ENCODE data around the gene NPLOC4. TPM values are rescaled to one million over a fixed set of nuclear protein-coding genes. Genes with fewer than 3 reads are reported as not detected.
A peak's percentile ranks its signal among the peaks of the same experiment; 100 is the strongest.

NPLOC4 gene
- total RNA-seq, 2 donors from 2014 or later = 101 to 103 TPM

DNA sequence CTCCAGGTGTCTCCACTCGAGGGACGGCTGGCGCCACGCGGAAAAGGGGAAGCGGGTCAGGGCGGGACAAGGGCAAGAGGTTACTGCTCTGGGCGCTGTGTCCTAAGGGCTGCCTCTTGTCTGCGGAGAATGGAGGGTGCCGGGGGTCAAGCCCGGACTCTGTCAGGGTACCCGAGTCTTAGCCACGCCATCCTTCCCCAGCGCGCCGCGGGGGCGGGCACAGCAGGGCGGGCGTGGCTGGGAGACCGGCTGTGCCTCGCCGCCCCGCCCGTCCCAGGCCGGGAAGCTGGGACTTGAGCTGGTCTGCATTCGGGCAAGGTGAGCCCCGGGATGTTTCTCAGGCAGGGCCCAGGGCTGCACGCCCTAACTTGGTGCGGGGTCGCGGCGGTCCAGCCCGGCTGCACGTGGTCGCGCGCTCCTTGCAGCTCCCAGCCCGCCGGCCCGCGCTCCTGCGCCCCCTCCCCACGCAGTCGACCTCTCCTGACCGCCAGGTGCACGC lies 118.1 kb downstream of the NPLOC4 start:
- H3K36me3 Mint-ChIP-seq (ENCODE audit: low read depth) = no peaks in the 10 kb centered on the region
- no peaks in the 10 kb centered on the region for H3K27me3 Mint-ChIP-seq
- no peak overlapping the region for H3K27ac Mint-ChIP-seq
- H3K9me3 Mint-ChIP-seq = no peaks in the 10 kb centered on the region
- peak; percentile 25 for ATAC-seq (replicated peaks)
- H3K4me1 Mint-ChIP-seq = peaks cover 4% of the 10 kb centered on the region
- no peak overlapping the region for H3K4me3 Mint-ChIP-seq

DNA sequence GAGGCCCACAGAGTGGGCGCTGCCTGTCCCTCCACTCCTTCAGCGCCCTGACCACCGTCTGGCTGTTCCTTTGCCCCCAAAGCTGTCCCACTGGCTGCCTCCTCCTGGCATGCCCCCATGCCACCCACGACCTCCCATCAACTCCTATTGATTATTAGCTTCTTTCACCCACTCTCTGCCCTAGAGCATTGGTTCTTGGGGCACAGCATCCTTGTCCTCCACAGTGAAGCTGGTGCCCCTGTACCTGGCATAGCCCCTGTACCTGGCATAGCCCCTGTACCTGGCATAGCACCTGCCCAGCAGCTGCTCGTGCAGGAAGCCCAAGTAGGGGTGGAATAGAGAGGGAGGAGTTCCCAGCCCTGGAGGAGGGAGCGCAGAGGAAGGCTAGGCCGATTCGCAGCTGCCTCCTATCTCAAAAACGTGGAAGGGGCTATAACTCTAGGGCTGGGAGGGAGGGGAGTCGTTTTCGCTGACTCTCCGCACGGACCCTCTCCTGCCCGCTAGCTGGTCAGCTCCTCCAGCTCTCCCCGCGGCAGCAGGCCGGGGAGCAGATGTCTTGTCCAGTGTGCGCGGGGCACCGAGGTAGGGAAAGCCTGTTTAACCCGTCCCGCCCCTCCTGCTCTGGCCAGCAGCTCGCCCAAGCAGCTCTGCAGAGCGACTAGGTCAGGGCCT lies 118.7 kb downstream of the NPLOC4 start:
- Mint-ChIP-seq H3K27ac (peak overlapping the region; percentile 23), H3K27me3 (no peaks in the 10 kb centered on the region), H3K4me3 (peak overlapping the region; percentile 40), H3K4me1 (peaks cover 4% of the 10 kb centered on the region), H3K36me3 (ENCODE audit: low read depth) (peaks cover 5% of the 10 kb centered on the region), H3K9me3 (no peaks in the 10 kb centered on the region)
- ATAC-seq (replicated peaks) = no peak

DNA sequence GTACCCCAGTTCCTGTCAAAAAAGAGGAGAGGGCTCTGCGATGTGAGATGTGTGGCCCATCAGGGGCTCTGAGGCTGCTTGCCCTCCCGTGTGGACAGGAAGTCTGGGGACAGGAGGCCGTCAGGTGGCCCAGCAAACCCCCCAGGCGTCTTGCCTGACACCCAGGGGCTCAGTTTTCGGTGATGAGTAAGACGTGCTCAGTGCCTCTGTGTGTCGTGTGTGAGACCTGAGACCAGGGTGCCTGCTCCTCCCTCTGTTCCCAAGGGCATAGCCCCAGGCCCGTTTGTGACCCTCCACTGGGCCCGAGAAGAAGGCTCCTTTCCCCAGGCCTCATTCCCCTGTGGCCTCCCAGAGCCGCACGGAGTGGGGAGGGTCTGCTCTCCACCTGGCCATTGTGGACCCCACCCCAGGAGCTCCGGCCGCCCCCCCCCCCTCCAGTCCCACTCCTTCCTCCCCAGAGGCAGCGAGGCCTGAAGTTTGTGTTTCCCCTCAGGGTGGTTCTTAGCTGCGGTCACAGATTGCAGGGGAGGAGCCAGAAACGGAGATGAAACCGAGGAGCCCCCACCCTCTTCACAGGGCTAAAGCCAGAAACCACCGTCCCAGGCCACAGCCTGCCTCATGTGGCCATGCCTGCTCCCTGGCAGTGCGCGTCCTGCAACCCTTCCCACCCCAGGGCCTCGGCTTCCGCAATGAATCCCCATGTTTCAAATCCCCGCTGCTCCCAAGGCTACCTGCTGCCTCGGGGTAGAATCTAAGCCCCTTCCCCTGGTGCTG lies 119.4 kb downstream of the NPLOC4 start:
- peak overlapping the region; percentile 23 for H3K27ac Mint-ChIP-seq
- H3K4me3 Mint-ChIP-seq = peak overlapping the region; percentile 40
- H3K9me3 Mint-ChIP-seq = no peaks in the 10 kb centered on the region
- no peaks in the 10 kb centered on the region for H3K27me3 Mint-ChIP-seq
- ATAC-seq (replicated peaks) = no peak
- H3K4me1 Mint-ChIP-seq = peaks cover 4% of the 10 kb centered on the region
- peaks cover 7% of the 10 kb centered on the region for H3K36me3 Mint-ChIP-seq (ENCODE audit: low read depth)

DNA sequence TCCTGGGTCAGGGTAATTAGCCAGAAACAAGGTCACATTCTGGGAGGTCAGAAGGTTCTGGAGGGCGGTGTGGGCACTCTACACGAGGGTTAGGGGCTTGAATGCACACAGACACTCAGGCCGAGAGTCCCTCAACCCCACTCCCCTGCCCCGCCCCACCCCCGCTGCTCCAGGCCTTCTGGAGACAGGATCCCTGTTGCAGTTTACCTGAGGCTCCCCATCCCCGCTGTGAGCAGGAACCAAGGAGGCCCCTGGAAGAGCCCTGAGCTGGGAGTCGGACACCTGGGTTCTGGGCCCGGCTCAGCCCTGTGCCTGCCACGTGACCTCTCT lies 119.9 kb downstream of the NPLOC4 start:
- H3K4me3 Mint-ChIP-seq = peak overlapping the region; percentile 86
- peaks cover 12% of the 10 kb centered on the region for H3K36me3 Mint-ChIP-seq (ENCODE audit: low read depth)
- no peak for ATAC-seq (replicated peaks)
- H3K27ac Mint-ChIP-seq = peak overlapping the region; percentile 41
- peaks cover 4% of the 10 kb centered on the region for H3K4me1 Mint-ChIP-seq
- no peaks in the 10 kb centered on the region for H3K27me3 Mint-ChIP-seq
- H3K9me3 Mint-ChIP-seq = no peaks in the 10 kb centered on the region

DNA sequence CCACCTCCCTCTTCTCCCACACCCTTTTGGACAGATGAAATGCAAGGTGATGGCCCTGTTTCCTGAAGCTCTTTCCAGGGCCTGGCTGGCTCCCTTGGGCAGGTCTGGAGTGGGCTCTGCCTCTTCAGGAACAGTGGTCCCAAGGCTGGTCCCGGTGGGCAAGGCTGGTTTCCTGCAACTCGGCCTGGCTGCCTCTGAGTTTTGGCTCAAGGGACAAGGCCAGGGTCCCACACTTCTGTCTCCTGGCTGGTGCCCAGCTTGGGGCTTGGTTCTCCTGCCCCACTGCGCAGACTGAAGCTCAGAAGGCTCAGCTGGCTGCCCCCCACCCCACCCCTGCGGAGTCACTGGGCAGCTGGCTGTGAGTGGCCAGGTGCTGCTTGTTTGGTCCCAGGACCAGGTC lies 120.5 kb downstream of the NPLOC4 start:
- H3K27ac Mint-ChIP-seq = peak overlapping the region; percentile 41
- no peaks in the 10 kb centered on the region for H3K9me3 Mint-ChIP-seq
- peak overlapping the region; percentile 86 for H3K4me3 Mint-ChIP-seq
- peaks cover 4% of the 10 kb centered on the region for H3K4me1 Mint-ChIP-seq
- H3K36me3 Mint-ChIP-seq (ENCODE audit: low read depth) = peaks cover 17% of the 10 kb centered on the region
- H3K27me3 Mint-ChIP-seq = no peaks in the 10 kb centered on the region
- ATAC-seq (replicated peaks) = no peak

GRCh38 chr17:81515530-81516041 lies 121.3 kb downstream of the NPLOC4 start:
- peak overlapping the region; percentile 75 for H3K27ac Mint-ChIP-seq
- no peak for ATAC-seq (replicated peaks)
- H3K4me3 Mint-ChIP-seq = peak overlapping the region; percentile 86
- peaks cover 2% of the 10 kb centered on the region for H3K4me1 Mint-ChIP-seq
- no peaks in the 10 kb centered on the region for H3K9me3 Mint-ChIP-seq
- peaks cover 26% of the 10 kb centered on the region for H3K36me3 Mint-ChIP-seq (ENCODE audit: low read depth)
- no peaks in the 10 kb centered on the region for H3K27me3 Mint-ChIP-seq

GRCh38 chr17:81514739-81515529 lies 122.0 kb downstream of the NPLOC4 start:
- H3K4me3 Mint-ChIP-seq = peak overlapping the region; percentile 88
- peaks cover 32% of the 10 kb centered on the region for H3K36me3 Mint-ChIP-seq (ENCODE audit: low read depth)
- peak; percentile 44 for ATAC-seq (replicated peaks)
- peak overlapping the region; percentile 75 for H3K27ac Mint-ChIP-seq
- H3K27me3 Mint-ChIP-seq = no peaks in the 10 kb centered on the region
- no peaks in the 10 kb centered on the region for H3K4me1 Mint-ChIP-seq
- H3K9me3 Mint-ChIP-seq = no peaks in the 10 kb centered on the region

- ATAC-seq (replicated peaks) = no peak
- Mint-ChIP-seq H3K4me1 (peaks cover 2% of the 10 kb centered on the region), H3K27me3 (no peaks in the 10 kb centered on the region), H3K27ac (no peak overlapping the region), H3K9me3 (no peaks in the 10 kb centered on the region), H3K4me3 (peak overlapping the region; percentile 88), H3K36me3 (ENCODE audit: low read depth) (peaks cover 37% of the 10 kb centered on the region)
Measured at GRCh38 chr17:81514489-81514738, 122.5 kb downstream of the NPLOC4 start.

DNA sequence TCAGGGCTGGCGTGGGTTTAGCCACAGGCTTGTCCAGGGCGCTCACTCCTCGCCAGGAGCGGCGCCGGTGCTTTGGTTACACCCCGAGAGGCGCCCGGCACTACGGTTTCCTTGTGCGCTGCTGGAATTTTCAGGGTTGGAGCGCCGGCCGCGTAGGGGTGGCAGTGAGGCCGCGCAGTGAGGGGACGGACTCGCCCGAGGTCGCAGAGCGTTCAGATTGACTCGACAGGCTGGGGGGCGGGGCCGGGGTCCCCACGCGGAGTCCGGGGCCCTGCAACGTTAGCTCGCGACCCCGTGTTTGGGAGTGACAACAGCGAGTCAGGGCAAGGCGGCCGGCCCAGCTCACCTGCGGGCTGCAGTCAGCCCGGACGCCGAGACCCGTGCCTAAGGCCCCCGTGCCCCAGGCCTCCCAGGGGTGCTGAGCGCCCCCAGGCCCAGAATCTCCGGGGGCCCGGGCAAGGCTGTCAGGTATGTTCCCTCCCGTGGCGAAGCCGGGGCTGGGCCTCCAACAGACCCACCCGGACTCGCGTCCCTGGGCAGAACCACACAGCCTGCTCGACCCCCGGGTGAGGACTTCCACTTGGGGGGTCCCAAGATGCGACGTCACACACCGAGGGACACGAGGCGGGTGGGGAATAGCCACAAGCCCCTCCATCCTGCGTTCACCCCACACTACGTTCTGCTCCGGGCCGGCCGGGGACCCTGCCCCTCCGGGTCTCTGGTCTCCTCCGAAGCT lies 123.0 kb downstream of the NPLOC4 start:
- H3K4me3 Mint-ChIP-seq = peak overlapping the region; percentile 88
- no peaks in the 10 kb centered on the region for H3K27me3 Mint-ChIP-seq
- H3K9me3 Mint-ChIP-seq = no peaks in the 10 kb centered on the region
- ATAC-seq (replicated peaks) = peak; percentile 12
- peaks cover 7% of the 10 kb centered on the region for H3K4me1 Mint-ChIP-seq
- peaks cover 42% of the 10 kb centered on the region for H3K36me3 Mint-ChIP-seq (ENCODE audit: low read depth)
- peak overlapping the region; percentile 85 for H3K27ac Mint-ChIP-seq

DNA sequence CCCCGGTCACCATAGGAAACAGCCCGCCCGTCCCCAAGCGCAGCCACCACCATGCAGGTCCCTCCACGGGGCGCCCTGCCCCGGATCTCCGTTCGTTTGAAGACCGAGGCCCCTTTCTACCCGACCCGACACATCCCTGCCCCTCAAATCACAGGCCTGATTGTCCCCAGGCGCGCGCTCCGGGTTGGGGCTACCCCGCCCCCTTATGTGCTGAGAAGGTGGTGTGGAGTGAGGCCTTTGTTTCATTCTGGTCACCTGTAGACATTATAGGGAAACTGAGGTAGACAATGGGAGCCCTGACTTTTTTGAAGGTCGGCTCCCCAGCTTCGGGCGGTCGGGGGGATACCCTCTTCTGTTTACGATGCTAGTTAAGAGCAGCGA lies 123.5 kb downstream of the NPLOC4 start:
- Mint-ChIP-seq H3K27ac (peak overlapping the region; percentile 85), H3K27me3 (no peaks in the 10 kb centered on the region), H3K4me3 (peak overlapping the region; percentile 88), H3K9me3 (no peaks in the 10 kb centered on the region), H3K4me1 (peaks cover 9% of the 10 kb centered on the region), H3K36me3 (ENCODE audit: low read depth) (peaks cover 48% of the 10 kb centered on the region)
- ATAC-seq (replicated peaks) = peak; percentile 34

DNA sequence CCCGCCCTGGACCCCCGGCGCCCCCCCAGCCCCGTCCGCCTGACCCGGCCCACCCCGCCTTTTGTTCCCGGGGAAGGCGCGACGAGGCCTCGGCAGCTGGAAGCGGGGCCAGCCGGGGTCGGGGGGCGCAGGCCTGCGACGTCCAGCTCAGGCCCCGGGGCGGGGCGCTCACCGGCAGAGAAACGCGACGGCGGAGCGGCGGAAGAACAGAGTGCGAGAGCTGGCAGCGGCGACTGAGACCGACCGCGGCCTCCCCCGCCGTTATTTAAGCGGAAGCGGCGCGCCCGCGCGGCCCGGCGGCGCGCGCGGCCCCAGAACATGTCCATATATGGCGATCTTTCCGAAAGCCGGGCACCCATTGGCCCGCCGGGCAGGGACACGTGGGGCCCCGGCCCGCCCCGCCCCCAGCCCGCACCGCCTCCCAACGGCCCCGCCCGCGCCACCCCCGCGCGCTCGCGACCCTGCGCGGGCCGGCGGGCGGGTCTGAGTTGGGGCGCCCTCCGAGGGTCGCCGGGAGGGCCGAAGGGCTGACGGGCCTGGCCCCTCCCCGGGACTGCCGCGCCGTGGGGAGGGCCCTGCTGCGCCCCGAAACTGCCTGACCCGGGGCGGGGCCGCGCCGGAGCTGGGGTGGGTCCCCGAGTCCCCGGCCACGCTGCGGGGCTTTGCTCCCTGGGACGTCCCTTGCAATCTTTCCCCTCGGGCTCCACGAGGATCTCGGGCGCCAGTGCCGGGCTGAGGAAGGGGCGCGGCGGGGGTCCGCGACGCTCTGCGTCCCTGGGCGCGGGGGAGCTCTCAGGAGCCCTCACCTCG lies 124.1 kb downstream of the NPLOC4 start, which contains the start of gene ACTG1:
Gene ACTG1 (minus strand): TSS at position 238 of the 810 bp plus-strand sequence. CDS start 445 bp downstream, outside the sequence.
- peak within 1 kb of the TSS; percentile 98 for H3K4me3 Mint-ChIP-seq
- H3K27ac Mint-ChIP-seq = peak within 1 kb of the TSS; percentile 95
- H3K36me3 Mint-ChIP-seq (ENCODE audit: low read depth) = peaks cover 54% of the 10 kb centered on the region
- no peaks in the 10 kb centered on the region for H3K27me3 Mint-ChIP-seq
- peaks cover 9% of the 10 kb centered on the region for H3K4me1 Mint-ChIP-seq
- peak; percentile 69 for ATAC-seq (replicated peaks)
- no peaks in the 10 kb centered on the region for H3K9me3 Mint-ChIP-seq

GRCh38 chr17:81511804-81512561 lies 124.9 kb downstream of the NPLOC4 start:
- Mint-ChIP-seq H3K4me1 (peaks cover 9% of the 10 kb centered on the region), H3K27ac (peak overlapping the region; percentile 95), H3K9me3 (no peaks in the 10 kb centered on the region), H3K36me3 (ENCODE audit: low read depth) (peaks cover 54% of the 10 kb centered on the region), H3K27me3 (no peaks in the 10 kb centered on the region), H3K4me3 (peak overlapping the region; percentile 98)
- ATAC-seq (replicated peaks) = no peak

DNA sequence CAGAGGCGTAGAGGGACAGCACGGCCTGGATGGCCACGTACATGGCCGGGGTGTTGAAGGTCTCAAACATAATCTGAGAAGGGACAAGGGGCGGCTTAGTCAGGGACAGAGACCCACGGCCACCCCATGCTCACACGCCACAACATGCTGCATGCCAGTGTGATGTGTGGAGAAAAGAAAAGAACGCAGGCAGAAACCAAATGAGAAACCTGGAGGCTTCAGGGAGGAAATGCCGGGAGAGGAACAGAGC lies 125.4 kb downstream of the NPLOC4 start:
- peaks cover 54% of the 10 kb centered on the region for H3K36me3 Mint-ChIP-seq (ENCODE audit: low read depth)

More for the DNA sequence above, 125.4 kb downstream of the NPLOC4 start:
- ATAC-seq (replicated peaks) = no peak
- peak overlapping the region; percentile 95 for H3K27ac Mint-ChIP-seq
- no peaks in the 10 kb centered on the region for H3K9me3 Mint-ChIP-seq
- H3K27me3 Mint-ChIP-seq = no peaks in the 10 kb centered on the region
- peak overlapping the region; percentile 98 for H3K4me3 Mint-ChIP-seq
- peaks cover 9% of the 10 kb centered on the region for H3K4me1 Mint-ChIP-seq
